DOHH2 (cell line): ENCODE data around the gene STRAP.

ENCODE experiments used
- H3F3A ChIP-seq: fragments of 200-600 bp; sonication (generic), shearing (Covaris generic); 2 replicates; pipeline ENCODE4 v1.6.0; 2016; ENCODE audit warnings: antibody characterized with exemption, mild to moderate bottlenecking; ENCODE audit not compliant: control insufficient read depth, insufficient read depth
- H3K27ac ChIP-seq: fragments of 200-600 bp; sonication (generic); 2 replicates; pipeline ENCODE4 v1.5.1; 2014; ENCODE audit warnings: low read depth, mild to moderate bottlenecking, low read length, moderate library complexity
- H3K27me3 ChIP-seq: fragments of 200-600 bp; sonication (generic); 2 replicates; pipeline ENCODE4 v1.6.1; 2014; ENCODE audit warnings: mild to moderate bottlenecking, low read length, mixed read lengths; ENCODE audit not compliant: control insufficient read depth
- H3K36me3 ChIP-seq: fragments of 200-600 bp; sonication (generic); 2 replicates; pipeline ENCODE4 v1.6.1; 2014; ENCODE audit warnings: mild to moderate bottlenecking, low read length, moderate library complexity, mixed read lengths; ENCODE audit not compliant: control insufficient read depth
- H3K4me1 ChIP-seq: fragments of 200-600 bp; sonication (generic); 2 replicates; pipeline ENCODE4 v1.6.1; 2014; ENCODE audit warnings: mild to moderate bottlenecking, low read length, mixed read lengths; ENCODE audit not compliant: control insufficient read depth
- H3K4me2 ChIP-seq: fragments of 200-600 bp; sonication (generic); 2 replicates; pipeline ENCODE4 v1.6.0; 2014; ENCODE audit warnings: mild to moderate bottlenecking, low read length, moderate library complexity
- H3K4me3 ChIP-seq: fragments of 200-600 bp; sonication (generic); 2 replicates; pipeline ENCODE4 v1.5.1; 2014; ENCODE audit warnings: mild to moderate bottlenecking, low read length, mixed read lengths
- H3K79me2 ChIP-seq: fragments of 200-600 bp; sonication (generic); 2 replicates; pipeline ENCODE4 v1.6.1; 2014; ENCODE audit warnings: mild to moderate bottlenecking, low read length, mixed read lengths; ENCODE audit not compliant: control insufficient read depth
- H3K9me2 ChIP-seq: fragments of 200-600 bp; sonication (generic); replicated peaks from 2 replicates; pipeline ENCODE4 v1.6.1; 2014; ENCODE audit warnings: mild to moderate bottlenecking, low read length, mixed read lengths; ENCODE audit not compliant: control insufficient read depth
- H3K9me3 ChIP-seq: fragments of 200-600 bp; sonication (generic); 2 replicates; pipeline ENCODE4 v1.6.1; 2014; ENCODE audit warnings: antibody characterized with exemption, low read length, mixed read lengths; ENCODE audit not compliant: control insufficient read depth, insufficient read depth
- H4K20me1 ChIP-seq: fragments of 200-600 bp; sonication (generic); 2 replicates; pipeline ENCODE4 v1.6.0; 2014; ENCODE audit warnings: low read depth, mild to moderate bottlenecking, antibody characterized with exemption, low read length, moderate library complexity; ENCODE audit not compliant: control insufficient read depth, insufficient read depth
- EZH2phosphoT487 ChIP-seq: fragments of 200-600 bp; sonication (generic); IDR thresholded peaks from 2 replicates; pipeline ENCODE4 v1.6.1; 2017; ENCODE audit warnings: borderline replicate concordance, mild to moderate bottlenecking, antibody characterized with exemption, low read length, moderate library complexity, mixed read lengths
- TF ChIP-seq, protein P1 (sequence below): fragments of 200-600 bp; sonication (generic); IDR thresholded peaks from one replicate; pipeline ENCODE4 v1.5.1; 2014; ENCODE audit warnings: antibody characterized with exemption, mild to moderate bottlenecking, low read depth, low read length; ENCODE audit not compliant: poor library complexity, severe bottlenecking

The STRAP gene

DNA sequence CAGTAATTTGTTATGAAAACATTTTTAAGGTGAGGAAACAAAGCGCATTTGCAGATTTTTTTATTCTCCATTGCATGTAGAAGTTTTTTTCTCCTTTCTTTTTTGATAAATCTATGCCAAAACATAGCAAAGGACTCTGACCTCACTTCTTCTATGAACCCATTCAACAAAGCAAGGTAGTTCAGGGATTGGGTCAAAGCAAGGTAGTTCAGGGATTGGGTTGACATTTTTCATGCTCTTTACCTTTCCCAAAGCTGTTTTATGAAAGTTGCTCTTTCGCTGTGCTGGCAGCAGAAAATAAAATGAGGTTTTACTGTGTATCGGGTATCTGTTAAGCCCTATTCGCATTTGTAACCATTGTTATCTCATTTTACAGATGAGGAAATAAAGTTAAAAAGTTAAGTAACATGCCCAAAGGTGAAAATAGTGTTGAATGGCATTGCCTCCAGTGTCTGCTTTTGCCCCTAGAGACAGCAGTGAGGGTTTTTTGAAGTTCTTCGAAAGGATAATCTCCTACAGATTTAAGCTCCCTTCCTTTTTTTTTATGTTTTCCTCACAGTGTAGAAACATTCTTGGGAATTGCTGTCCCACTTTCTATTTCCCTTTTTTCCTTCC is 10.6 kb downstream of the STRAP start:
- H3K36me3 ChIP-seq, result peaks cover 78% of the 10 kb centered on the region

GRCh38 chr12:15893260-15893659 is 11.1 kb downstream of the STRAP start:
- H3K36me3 ChIP-seq, result peaks cover 77% of the 10 kb centered on the region
- H3K27ac ChIP-seq, result no peak overlapping the region
- H3K4me3 ChIP-seq, result no peak overlapping the region
- H3K9me3 ChIP-seq, result no peaks in the 10 kb centered on the region
- H3K4me1 ChIP-seq, result no peaks in the 10 kb centered on the region
- no peaks in the 10 kb centered on the region for H3K27me3 ChIP-seq
- H3K79me2 ChIP-seq, result peaks cover 25% of the 10 kb centered on the region
- peaks cover 19% of the 10 kb centered on the region for H3F3A ChIP-seq
- no peaks in the 10 kb centered on the region for H3K9me2 ChIP-seq
- TF ChIP-seq EZH2phosphoT487, result no peak
- TF ChIP-seq, protein P1, sequence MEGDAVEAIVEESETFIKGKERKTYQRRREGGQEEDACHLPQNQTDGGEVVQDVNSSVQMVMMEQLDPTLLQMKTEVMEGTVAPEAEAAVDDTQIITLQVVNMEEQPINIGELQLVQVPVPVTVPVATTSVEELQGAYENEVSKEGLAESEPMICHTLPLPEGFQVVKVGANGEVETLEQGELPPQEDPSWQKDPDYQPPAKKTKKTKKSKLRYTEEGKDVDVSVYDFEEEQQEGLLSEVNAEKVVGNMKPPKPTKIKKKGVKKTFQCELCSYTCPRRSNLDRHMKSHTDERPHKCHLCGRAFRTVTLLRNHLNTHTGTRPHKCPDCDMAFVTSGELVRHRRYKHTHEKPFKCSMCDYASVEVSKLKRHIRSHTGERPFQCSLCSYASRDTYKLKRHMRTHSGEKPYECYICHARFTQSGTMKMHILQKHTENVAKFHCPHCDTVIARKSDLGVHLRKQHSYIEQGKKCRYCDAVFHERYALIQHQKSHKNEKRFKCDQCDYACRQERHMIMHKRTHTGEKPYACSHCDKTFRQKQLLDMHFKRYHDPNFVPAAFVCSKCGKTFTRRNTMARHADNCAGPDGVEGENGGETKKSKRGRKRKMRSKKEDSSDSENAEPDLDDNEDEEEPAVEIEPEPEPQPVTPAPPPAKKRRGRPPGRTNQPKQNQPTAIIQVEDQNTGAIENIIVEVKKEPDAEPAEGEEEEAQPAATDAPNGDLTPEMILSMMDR, result no peak
- no peak overlapping the region for H3K4me2 ChIP-seq
- peaks cover 4% of the 10 kb centered on the region; the same call in 1 of the 2 replicates for H4K20me1 ChIP-seq

More for the DNA sequence above, 10.6 kb downstream of the STRAP start:
- no peaks in the 10 kb centered on the region for H3K9me3 ChIP-seq
- peaks cover 14% of the 10 kb centered on the region for H3F3A ChIP-seq
- no peak overlapping the region for H3K4me2 ChIP-seq
- H3K4me3 ChIP-seq, result no peak overlapping the region
- peaks cover 30% of the 10 kb centered on the region for H3K79me2 ChIP-seq
- H3K27me3 ChIP-seq, result no peaks in the 10 kb centered on the region
- no peak overlapping the region for H3K27ac ChIP-seq
- H4K20me1 ChIP-seq, result peaks cover 8% of the 10 kb centered on the region; the same call in 1 of the 2 replicates
- TF ChIP-seq EZH2phosphoT487, result no peak
- TF ChIP-seq, protein P1, result no peak
- no peaks in the 10 kb centered on the region for H3K4me1 ChIP-seq
- no peaks in the 10 kb centered on the region for H3K9me2 ChIP-seq

GRCh38 chr12:15896867-15897266 is 14.7 kb downstream of the STRAP start:
- Histone ChIP-seq H3K36me3 (peaks cover 82% of the 10 kb centered on the region), H3K9me3 (no peaks in the 10 kb centered on the region), H4K20me1 (peaks cover 3% of the 10 kb centered on the region; the same call in 1 of the 2 replicates), H3K79me2 (peaks cover 6% of the 10 kb centered on the region; the same call in 1 of the 2 replicates), H3K27ac (no peak overlapping the region), H3K4me1 (no peaks in the 10 kb centered on the region), H3K4me3 (no peak overlapping the region), H3K27me3 (no peaks in the 10 kb centered on the region), H3K9me2 (no peaks in the 10 kb centered on the region), H3K4me2 (no peak overlapping the region), H3F3A (peaks cover 31% of the 10 kb centered on the region)
- TF ChIP-seq, protein P1, result no peak
- no peak for TF ChIP-seq EZH2phosphoT487
